WTC11 (cell line): Measurements from ENCODE around the gene ZNF468.

Experiments
- CTCF ChIP-seq: fragments of 200-600 bp; IDR thresholded peaks from 2 replicates; pipeline ENCODE4 v1.8.0; 2022; ENCODE audit warnings: antibody characterized with exemption
- MYBL2 ChIP-seq: sonication (generic); formaldehyde crosslinking; IDR thresholded peaks from 2 replicates; pipeline ENCODE4 v1.8.1; 2023; ENCODE audit warnings: mild to moderate bottlenecking, moderate library complexity, missing genetic modification reagents
- PREB ChIP-seq: sonication (generic); formaldehyde crosslinking; IDR thresholded peaks from 2 replicates; pipeline ENCODE4 v1.8.1; 2022; ENCODE audit warnings: mild to moderate bottlenecking, missing genetic modification reagents, moderate library complexity, borderline replicate concordance
- ZNF121 ChIP-seq: sonication (generic); formaldehyde crosslinking; IDR thresholded peaks from 2 replicates; pipeline ENCODE4 v1.8.0; 2023; ENCODE audit warnings: missing genetic modification reagents
- ZNF396 ChIP-seq: fragments of 250-450 bp; sonication (Bioruptor Pico); IDR thresholded peaks from 2 replicates; pipeline ENCODE4 v1.8.0; 2021; ENCODE audit warnings: mild to moderate bottlenecking, moderate library complexity, borderline replicate concordance

- TF ChIP-seq ZNF121 (CRISPR knock-in tag) (no peak), MYBL2 (CRISPR knock-in tag) (no peak), CTCF (no peak), PREB (CRISPR knock-in tag) (no peak), ZNF396 (CRISPR knock-in tag) (no peak)
These were observed 31.7 kb upstream of the ZNF468 start for GRCh38 chr19:52889076-52889475.
